Loucy (cell line): Measurements from ENCODE around the gene DOCK3.
"Not testable (repeated sequence)": the region's sequence is repeated elsewhere in the genome, so short reads cannot be mapped to it uniquely, and the experiment has no call there.

Source experiments
- EZH2phosphoT487 ChIP-seq: fragments of 200-600 bp; IDR thresholded peaks from 2 replicates; pipeline ENCODE4 v1.6.1; 2018; ENCODE audit warnings: antibody characterized with exemption, mild to moderate bottlenecking, moderate library complexity, borderline replicate concordance
- TF ChIP-seq, protein P1 (sequence below): fragments of 200-600 bp; sonication (generic); conservative IDR thresholded peaks from 2 replicates; pipeline ENCODE4 v1.5.1; 2014; ENCODE audit warnings: mild to moderate bottlenecking, antibody characterized with exemption, low read length

DNA sequence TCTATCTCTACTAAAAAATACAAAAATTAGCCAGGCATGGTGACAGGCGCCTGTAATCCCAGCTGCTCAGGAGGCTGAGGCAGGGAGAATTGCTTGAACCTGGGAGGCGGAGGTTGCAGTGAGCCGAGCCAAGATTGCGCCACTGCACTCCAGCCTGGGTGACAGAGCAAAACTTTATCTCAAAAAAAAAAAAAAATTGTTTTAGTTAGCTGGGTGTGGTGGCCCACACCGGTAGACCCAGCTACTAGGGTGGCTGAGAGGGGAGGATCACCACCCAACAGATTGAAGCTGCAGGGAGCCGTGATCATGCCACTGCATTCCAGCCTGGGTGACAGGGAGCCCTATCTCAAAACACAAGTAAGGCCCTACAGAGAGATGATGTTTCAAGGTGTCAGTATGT, 712.6 kb downstream of the DOCK3 start:
- TF ChIP-seq, protein P1, sequence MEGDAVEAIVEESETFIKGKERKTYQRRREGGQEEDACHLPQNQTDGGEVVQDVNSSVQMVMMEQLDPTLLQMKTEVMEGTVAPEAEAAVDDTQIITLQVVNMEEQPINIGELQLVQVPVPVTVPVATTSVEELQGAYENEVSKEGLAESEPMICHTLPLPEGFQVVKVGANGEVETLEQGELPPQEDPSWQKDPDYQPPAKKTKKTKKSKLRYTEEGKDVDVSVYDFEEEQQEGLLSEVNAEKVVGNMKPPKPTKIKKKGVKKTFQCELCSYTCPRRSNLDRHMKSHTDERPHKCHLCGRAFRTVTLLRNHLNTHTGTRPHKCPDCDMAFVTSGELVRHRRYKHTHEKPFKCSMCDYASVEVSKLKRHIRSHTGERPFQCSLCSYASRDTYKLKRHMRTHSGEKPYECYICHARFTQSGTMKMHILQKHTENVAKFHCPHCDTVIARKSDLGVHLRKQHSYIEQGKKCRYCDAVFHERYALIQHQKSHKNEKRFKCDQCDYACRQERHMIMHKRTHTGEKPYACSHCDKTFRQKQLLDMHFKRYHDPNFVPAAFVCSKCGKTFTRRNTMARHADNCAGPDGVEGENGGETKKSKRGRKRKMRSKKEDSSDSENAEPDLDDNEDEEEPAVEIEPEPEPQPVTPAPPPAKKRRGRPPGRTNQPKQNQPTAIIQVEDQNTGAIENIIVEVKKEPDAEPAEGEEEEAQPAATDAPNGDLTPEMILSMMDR, result not testable (repeated sequence)
- TF ChIP-seq EZH2phosphoT487, result not testable (repeated sequence)
